PC-9 (cell line): ENCODE data around the gene C9orf153.

Source experiments
- CTCF ChIP-seq: fragments of 200-600 bp; sonication (generic); conservative IDR thresholded peaks from 2 replicates; pipeline ENCODE4 v1.6.1; 2017; ENCODE audit warnings: mixed run types, antibody characterized with exemption, mild to moderate bottlenecking, moderate library complexity
- EZH2 ChIP-seq: fragments of 200-600 bp; sonication (generic); IDR thresholded peaks from 2 replicates; pipeline ENCODE4 v1.8.0; 2017; ENCODE audit warnings: antibody characterized with exemption, low read depth

- no peak for TF ChIP-seq CTCF
- no peak for TF ChIP-seq EZH2
Measured at GRCh38 chr9:86286278-86286677, 26.8 kb upstream of the C9orf153 start.
